GM12875 (cell line): ENCODE results near the gene FSTL4.

Experiments
- H3K4me3 ChIP-seq: one replicate; pipeline ENCODE4 v1.5.1; 2011; ENCODE audit warnings: low read depth, low read length, control low read depth
- CTCF ChIP-seq: IDR thresholded peaks from 2 replicates; pipeline ENCODE4 v1.5.1; 2011; ENCODE audit warnings: low read depth, mild to moderate bottlenecking, control low read depth, inconsistent platforms, low read length, moderate library complexity, borderline replicate concordance; ENCODE audit not compliant: insufficient read depth

FSTL4 gene

GRCh38 chr5:133510634-133511262 is 101.6 kb downstream of the FSTL4 start:
- no peak overlapping the region for H3K4me3 ChIP-seq
- no peak for TF ChIP-seq CTCF

GRCh38 chr5:133509742-133510079 is 102.6 kb downstream of the FSTL4 start:
- no peak for TF ChIP-seq CTCF
- no peak overlapping the region for H3K4me3 ChIP-seq

GRCh38 chr5:133508845-133509741 is 103.2 kb downstream of the FSTL4 start:
- no peak for TF ChIP-seq CTCF
- H3K4me3 ChIP-seq, result no peak overlapping the region

- no peak overlapping the region for H3K4me3 ChIP-seq
- no peak for TF ChIP-seq CTCF
These were observed 104.0 kb downstream of the FSTL4 start for GRCh38 chr5:133508331-133508730.

- no peak for TF ChIP-seq CTCF
These were observed 106.2 kb downstream of the FSTL4 start for GRCh38 chr5:133506181-133506580.

GRCh38 chr5:133503511-133503910 is 108.8 kb downstream of the FSTL4 start:
- TF ChIP-seq CTCF, result no peak
- no peak overlapping the region for H3K4me3 ChIP-seq

More at GRCh38 chr5:133506181-133506580, 106.2 kb downstream of the FSTL4 start:
- no peak overlapping the region for H3K4me3 ChIP-seq

- no peak for TF ChIP-seq CTCF
- H3K4me3 ChIP-seq, result no peak overlapping the region
These were observed 112.4 kb downstream of the FSTL4 start for GRCh38 chr5:133499895-133500294.
